WTC11 (cell line): ENCODE data around the gene REPIN1. TPM values are rescaled to one million over a fixed set of nuclear protein-coding genes. Genes with fewer than 3 reads are reported as not detected.

Experiments
- ATAC-seq: fragments of 200-7000 bp; cut with Tn5 transposase; 2 replicates; pipeline ENCODE4 v1.10.0; 2021; ENCODE audit warnings: mild to moderate bottlenecking, moderate library complexity
- CTCF ChIA-PET: fragments of 300-600 bp; sonication (Branson Sonifier 250); formaldehyde crosslinking; loops from one replicate; lab custom pipeline; 2021; ENCODE audit warnings: antibody characterized with exemption; lab: Charles Lee
- POLR2A ChIA-PET: fragments of 350-600 bp; sonication (Branson Sonifier 250); formaldehyde crosslinking; loops from one replicate; lab custom pipeline; 2021; ENCODE audit warnings: antibody characterized with exemption; lab: Charles Lee
- DNase-seq: peaks from one replicate; pipeline ENCODE4 v3.0.0; 2021; ENCODE audit warnings: low spot score
- H3K27ac Mint-ChIP-seq: 2 replicates; pipeline ENCODE4 v1.8.0; 2021; ENCODE audit warnings: mixed read lengths
- H3K27me3 Mint-ChIP-seq: 2 replicates; pipeline ENCODE4 v1.8.0; 2021; ENCODE audit warnings: low read depth, mild to moderate bottlenecking, moderate library complexity, mixed read lengths
- H3K36me3 Mint-ChIP-seq: 2 replicates; pipeline ENCODE4 v1.8.0; 2021; ENCODE audit warnings: mixed read lengths
- H3K4me1 Mint-ChIP-seq: 2 replicates; pipeline ENCODE4 v1.8.0; 2022; ENCODE audit warnings: mixed read lengths
- H3K4me3 Mint-ChIP-seq: 2 replicates; pipeline ENCODE4 v1.8.0; 2021; ENCODE audit warnings: mild to moderate bottlenecking, moderate library complexity, mixed read lengths
- H3K9me3 Mint-ChIP-seq: 2 replicates; pipeline ENCODE4 v1.8.0; 2021; ENCODE audit warnings: mixed read lengths
- ELF4 ChIP-seq: sonication (generic); formaldehyde crosslinking; IDR thresholded peaks from 2 replicates; pipeline ENCODE4 v1.8.1; 2022; ENCODE audit warnings: low read depth, mild to moderate bottlenecking, moderate library complexity, missing genetic modification reagents
- ESRRA ChIP-seq: sonication (generic); formaldehyde crosslinking; IDR thresholded peaks from 2 replicates; pipeline ENCODE4 v1.8.1; 2022; ENCODE audit warnings: mild to moderate bottlenecking, missing genetic modification reagents, borderline replicate concordance
- GABPB1 ChIP-seq: sonication (generic); formaldehyde crosslinking; IDR thresholded peaks from 2 replicates; pipeline ENCODE4 v1.8.1; 2023; ENCODE audit warnings: mild to moderate bottlenecking, missing genetic modification reagents
- HMGA2 ChIP-seq: fragments of 250-450 bp; sonication (Bioruptor Pico); IDR thresholded peaks from 2 replicates; pipeline ENCODE4 v1.4.0; 2021; ENCODE audit warnings: mild to moderate bottlenecking, moderate library complexity
- JUN ChIP-seq: sonication (generic); formaldehyde crosslinking; IDR thresholded peaks from 2 replicates; pipeline ENCODE4 v1.8.0; 2023; ENCODE audit warnings: mild to moderate bottlenecking, missing genetic modification reagents
- TCF7 ChIP-seq: sonication (generic); formaldehyde crosslinking; IDR thresholded peaks from 2 replicates; pipeline ENCODE4 v1.8.0; 2022; ENCODE audit warnings: mild to moderate bottlenecking, low read depth, missing genetic modification reagents, moderate library complexity
- TP53 ChIP-seq: sonication (generic); formaldehyde crosslinking; IDR thresholded peaks from 2 replicates; pipeline ENCODE4 v1.8.1; 2023; ENCODE audit warnings: mild to moderate bottlenecking, missing genetic modification reagents
- ZNF396 ChIP-seq: fragments of 250-450 bp; sonication (Bioruptor Pico); IDR thresholded peaks from 2 replicates; pipeline ENCODE4 v1.8.0; 2021; ENCODE audit warnings: mild to moderate bottlenecking, moderate library complexity, borderline replicate concordance
- ZNF671 ChIP-seq: fragments of 250-450 bp; sonication (Bioruptor Pico); IDR thresholded peaks from 2 replicates; pipeline ENCODE4 v1.8.0; 2021; ENCODE audit warnings: mild to moderate bottlenecking
- total RNA-seq: library from RNA; stranded (reverse); gene quantifications from 3 replicates; pipeline ENCODE4 v1.2.3, GENCODE V29; 2021
- TF ChIP-seq, protein P1 (sequence below): sonication (generic); formaldehyde crosslinking; IDR thresholded peaks from 2 replicates; pipeline ENCODE4 v1.8.0; 2022; ENCODE audit warnings: mild to moderate bottlenecking, missing genetic modification reagents
- TF ChIP-seq, protein P2 (sequence below): sonication (generic); formaldehyde crosslinking; IDR thresholded peaks from 2 replicates; pipeline ENCODE4 v1.8.0; 2023; ENCODE audit warnings: mild to moderate bottlenecking, missing genetic modification reagents
- TF ChIP-seq, protein P3 (sequence below): sonication (generic); formaldehyde crosslinking; IDR thresholded peaks from 2 replicates; pipeline ENCODE4 v1.8.1; 2023; ENCODE audit warnings: mild to moderate bottlenecking, missing genetic modification reagents, moderate library complexity
- TF ChIP-seq, protein P4 (sequence below): sonication (generic); formaldehyde crosslinking; IDR thresholded peaks from 2 replicates; pipeline ENCODE4 v1.8.1; 2023; ENCODE audit warnings: mild to moderate bottlenecking, moderate library complexity, missing genetic modification reagents
- TF ChIP-seq, protein P5 (sequence below): sonication (generic); formaldehyde crosslinking; IDR thresholded peaks from 2 replicates; pipeline ENCODE4 v1.8.0; 2022; ENCODE audit warnings: mild to moderate bottlenecking, missing genetic modification reagents
- TF ChIP-seq, protein P6 (sequence below): sonication (generic); formaldehyde crosslinking; IDR thresholded peaks from 2 replicates; pipeline ENCODE4 v1.8.1; 2022; ENCODE audit warnings: missing genetic modification reagents, borderline replicate concordance
- TF ChIP-seq, protein P7 (sequence below): sonication (generic); formaldehyde crosslinking; IDR thresholded peaks from 2 replicates; pipeline ENCODE4 v1.8.0; 2023; ENCODE audit warnings: missing genetic modification reagents

REPIN1 gene
- total RNA-seq, 1 experiment from 2014 or later, result 130 TPM

DNA sequence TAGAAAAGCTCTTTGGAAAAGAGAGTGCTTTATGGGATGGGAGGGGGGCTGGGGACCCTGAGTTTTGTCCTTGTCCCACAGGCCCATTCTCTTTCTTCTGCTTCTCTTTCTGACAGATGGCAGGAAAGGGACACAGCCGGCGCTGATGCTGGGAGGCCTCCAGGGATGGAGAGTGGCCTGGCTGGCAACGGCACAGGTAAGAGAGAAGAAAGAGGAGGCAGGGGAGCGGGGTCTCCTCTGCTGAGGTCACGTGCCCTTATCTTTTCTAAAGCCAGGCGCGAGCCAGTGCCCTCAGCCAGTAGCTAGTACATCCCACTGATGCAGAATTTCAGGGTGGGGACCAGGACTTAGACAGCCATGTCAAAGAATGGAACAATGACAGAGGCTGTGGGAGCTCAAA, 19.7 kb downstream of the REPIN1 start:
- H3K4me3 Mint-ChIP-seq, result no peak overlapping the region

DNA sequence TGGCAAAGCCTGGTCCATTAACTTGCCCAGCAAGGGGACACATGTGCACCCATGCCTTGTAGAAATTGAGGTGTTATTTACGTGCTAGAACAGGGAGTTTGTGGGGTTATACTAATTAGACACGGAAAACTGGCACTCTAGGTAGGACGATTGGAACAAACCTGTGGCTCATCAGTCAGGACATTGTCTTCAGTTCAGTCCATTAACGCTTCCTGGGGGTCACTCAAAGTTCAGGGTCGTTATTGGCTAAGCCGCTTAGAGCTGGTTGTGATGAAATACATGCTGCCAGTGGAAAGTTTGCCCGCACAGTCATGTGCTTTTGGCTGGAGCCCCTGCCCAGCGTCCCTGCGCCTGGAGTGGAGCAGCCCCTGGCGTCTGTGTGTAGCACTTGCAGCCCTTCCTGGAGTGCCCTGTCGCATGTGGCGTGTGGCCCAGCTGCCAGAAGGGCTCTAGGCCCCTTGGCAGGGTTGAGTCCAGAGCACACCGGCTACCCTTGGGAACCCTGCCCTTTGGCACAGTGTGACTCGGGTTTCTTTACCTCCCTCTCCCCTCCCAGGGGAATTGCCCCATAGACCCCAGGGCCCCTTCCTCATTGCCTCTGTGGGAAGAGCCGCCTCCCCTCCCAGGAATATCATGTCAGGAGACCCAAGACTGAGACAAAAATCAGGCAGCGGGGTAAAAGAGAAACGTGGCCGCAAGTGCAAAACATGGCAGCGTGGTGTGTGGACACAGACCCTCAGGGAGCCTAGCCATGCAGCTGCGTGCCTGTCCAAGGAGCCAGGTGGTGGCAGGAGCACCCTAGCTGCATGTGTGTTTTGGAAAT, 20.3 kb downstream of the REPIN1 start:
- Mint-ChIP-seq H3K4me1 (peaks cover 58% of the 10 kb centered on the region), H3K9me3 (peaks cover 4% of the 10 kb centered on the region; the same call in 1 of the 2 replicates), H3K27me3 (no peaks in the 10 kb centered on the region), H3K36me3 (peaks cover 42% of the 10 kb centered on the region), H3K27ac (peak overlapping the region; percentile 83; the same call in 1 of the 2 replicates), H3K4me3 (no peak overlapping the region)
- ChIA-PET CTCF (interaction anchor here (0.8 to 1.9 kb wide), 6 partner anchors 11 to 37 kb away, joined by 3 to 8 read pairs (median 4); partner anchors contain the start of gene REPIN1), POLR2A (no interaction called here)
- DNase-seq, result no peak
- TF ChIP-seq, protein P1, sequence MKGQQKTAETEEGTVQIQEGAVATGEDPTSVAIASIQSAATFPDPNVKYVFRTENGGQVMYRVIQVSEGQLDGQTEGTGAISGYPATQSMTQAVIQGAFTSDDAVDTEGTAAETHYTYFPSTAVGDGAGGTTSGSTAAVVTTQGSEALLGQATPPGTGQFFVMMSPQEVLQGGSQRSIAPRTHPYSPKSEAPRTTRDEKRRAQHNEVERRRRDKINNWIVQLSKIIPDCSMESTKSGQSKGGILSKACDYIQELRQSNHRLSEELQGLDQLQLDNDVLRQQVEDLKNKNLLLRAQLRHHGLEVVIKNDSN (CRISPR knock-in tag), result no peak
- TF ChIP-seq, protein P2, sequence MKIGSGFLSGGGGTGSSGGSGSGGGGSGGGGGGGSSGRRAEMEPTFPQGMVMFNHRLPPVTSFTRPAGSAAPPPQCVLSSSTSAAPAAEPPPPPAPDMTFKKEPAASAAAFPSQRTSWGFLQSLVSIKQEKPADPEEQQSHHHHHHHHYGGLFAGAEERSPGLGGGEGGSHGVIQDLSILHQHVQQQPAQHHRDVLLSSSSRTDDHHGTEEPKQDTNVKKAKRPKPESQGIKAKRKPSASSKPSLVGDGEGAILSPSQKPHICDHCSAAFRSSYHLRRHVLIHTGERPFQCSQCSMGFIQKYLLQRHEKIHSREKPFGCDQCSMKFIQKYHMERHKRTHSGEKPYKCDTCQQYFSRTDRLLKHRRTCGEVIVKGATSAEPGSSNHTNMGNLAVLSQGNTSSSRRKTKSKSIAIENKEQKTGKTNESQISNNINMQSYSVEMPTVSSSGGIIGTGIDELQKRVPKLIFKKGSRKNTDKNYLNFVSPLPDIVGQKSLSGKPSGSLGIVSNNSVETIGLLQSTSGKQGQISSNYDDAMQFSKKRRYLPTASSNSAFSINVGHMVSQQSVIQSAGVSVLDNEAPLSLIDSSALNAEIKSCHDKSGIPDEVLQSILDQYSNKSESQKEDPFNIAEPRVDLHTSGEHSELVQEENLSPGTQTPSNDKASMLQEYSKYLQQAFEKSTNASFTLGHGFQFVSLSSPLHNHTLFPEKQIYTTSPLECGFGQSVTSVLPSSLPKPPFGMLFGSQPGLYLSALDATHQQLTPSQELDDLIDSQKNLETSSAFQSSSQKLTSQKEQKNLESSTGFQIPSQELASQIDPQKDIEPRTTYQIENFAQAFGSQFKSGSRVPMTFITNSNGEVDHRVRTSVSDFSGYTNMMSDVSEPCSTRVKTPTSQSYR (CRISPR knock-in tag), result no peak
- peak; percentile 96 for TF ChIP-seq GABPB1 (CRISPR knock-in tag)
- TF ChIP-seq, protein P3, sequence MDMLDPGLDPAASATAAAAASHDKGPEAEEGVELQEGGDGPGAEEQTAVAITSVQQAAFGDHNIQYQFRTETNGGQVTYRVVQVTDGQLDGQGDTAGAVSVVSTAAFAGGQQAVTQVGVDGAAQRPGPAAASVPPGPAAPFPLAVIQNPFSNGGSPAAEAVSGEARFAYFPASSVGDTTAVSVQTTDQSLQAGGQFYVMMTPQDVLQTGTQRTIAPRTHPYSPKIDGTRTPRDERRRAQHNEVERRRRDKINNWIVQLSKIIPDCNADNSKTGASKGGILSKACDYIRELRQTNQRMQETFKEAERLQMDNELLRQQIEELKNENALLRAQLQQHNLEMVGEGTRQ (CRISPR knock-in tag), result 0 out of 2 replicates have a peak, but pooled peaks have one; percentile 14
- ATAC-seq, result peak; percentile 72

More for the DNA sequence above, 19.7 kb downstream of the REPIN1 start:
- POLR2A ChIA-PET, result no interaction called here
- Mint-ChIP-seq H3K4me1 (peaks cover 59% of the 10 kb centered on the region), H3K9me3 (peaks cover 4% of the 10 kb centered on the region; the same call in 1 of the 2 replicates), H3K27me3 (no peaks in the 10 kb centered on the region)
- no peak for DNase-seq
- TF ChIP-seq GABPB1 (CRISPR knock-in tag), result no peak
- TF ChIP-seq, protein P3 (CRISPR knock-in tag), result 0 out of 2 replicates have a peak, but pooled peaks have one; percentile 9
- TF ChIP-seq, all 79 proteins: peak for 1
- CTCF ChIA-PET, result interaction anchor here (1.1 to 1.9 kb wide), 5 partner anchors 11 to 33 kb away, joined by 3 to 8 read pairs (median 6); partner anchors contain the start of gene REPIN1
- ATAC-seq, result no peak
- H3K27ac Mint-ChIP-seq, result peak overlapping the region; percentile 83; the same call in 1 of the 2 replicates
- H3K36me3 Mint-ChIP-seq, result peaks cover 42% of the 10 kb centered on the region

DNA sequence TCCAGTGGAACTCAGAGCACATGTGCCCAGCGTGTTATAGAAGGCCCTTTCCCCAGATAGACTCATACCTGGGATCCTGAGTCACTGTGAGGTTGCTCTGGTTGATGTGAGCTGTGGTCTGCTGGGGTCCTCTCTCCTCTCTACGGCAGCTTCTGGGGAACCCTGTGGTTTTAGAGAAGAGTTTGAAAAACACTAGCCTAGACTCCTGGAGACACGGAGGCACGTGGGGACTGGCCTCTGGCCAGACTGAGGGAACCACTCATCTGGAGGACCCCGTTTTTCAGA, 20.9 kb downstream of the REPIN1 start:
- no peak for DNase-seq
- ChIA-PET POLR2A (no interaction called here), CTCF (interaction anchor here (0.8 to 1.9 kb wide), 5 partner anchors 10 to 38 kb away, joined by 3 to 8 read pairs (median 6); partner anchors contain the start of gene REPIN1)
- Mint-ChIP-seq H3K36me3 (peaks cover 42% of the 10 kb centered on the region), H3K4me1 (peaks cover 58% of the 10 kb centered on the region), H3K9me3 (peaks cover 4% of the 10 kb centered on the region; the same call in 1 of the 2 replicates), H3K27ac (no peak overlapping the region), H3K27me3 (no peaks in the 10 kb centered on the region), H3K4me3 (no peak overlapping the region)
- no peak for ATAC-seq
- TF ChIP-seq ESRRA (CRISPR knock-in tag) (no peak), ZNF671 (CRISPR knock-in tag) (no peak), TCF7 (CRISPR knock-in tag) (no peak), JUN (CRISPR knock-in tag) (no peak), ZNF396 (CRISPR knock-in tag) (no peak), ELF4 (CRISPR knock-in tag) (no peak), HMGA2 (no peak), TP53 (CRISPR knock-in tag) (no peak)
- TF ChIP-seq, protein P4, sequence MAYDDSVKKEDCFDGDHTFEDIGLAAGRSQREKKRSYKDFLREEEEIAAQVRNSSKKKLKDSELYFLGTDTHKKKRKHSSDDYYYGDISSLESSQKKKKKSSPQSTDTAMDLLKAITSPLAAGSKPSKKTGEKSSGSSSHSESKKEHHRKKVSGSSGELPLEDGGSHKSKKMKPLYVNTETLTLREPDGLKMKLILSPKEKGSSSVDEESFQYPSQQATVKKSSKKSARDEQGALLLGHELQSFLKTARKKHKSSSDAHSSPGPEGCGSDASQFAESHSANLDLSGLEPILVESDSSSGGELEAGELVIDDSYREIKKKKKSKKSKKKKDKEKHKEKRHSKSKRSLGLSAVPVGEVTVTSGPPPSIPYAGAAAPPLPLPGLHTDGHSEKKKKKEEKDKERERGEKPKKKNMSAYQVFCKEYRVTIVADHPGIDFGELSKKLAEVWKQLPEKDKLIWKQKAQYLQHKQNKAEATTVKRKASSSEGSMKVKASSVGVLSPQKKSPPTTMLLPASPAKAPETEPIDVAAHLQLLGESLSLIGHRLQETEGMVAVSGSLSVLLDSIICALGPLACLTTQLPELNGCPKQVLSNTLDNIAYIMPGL (CRISPR knock-in tag), result no peak
- TF ChIP-seq, protein P5, sequence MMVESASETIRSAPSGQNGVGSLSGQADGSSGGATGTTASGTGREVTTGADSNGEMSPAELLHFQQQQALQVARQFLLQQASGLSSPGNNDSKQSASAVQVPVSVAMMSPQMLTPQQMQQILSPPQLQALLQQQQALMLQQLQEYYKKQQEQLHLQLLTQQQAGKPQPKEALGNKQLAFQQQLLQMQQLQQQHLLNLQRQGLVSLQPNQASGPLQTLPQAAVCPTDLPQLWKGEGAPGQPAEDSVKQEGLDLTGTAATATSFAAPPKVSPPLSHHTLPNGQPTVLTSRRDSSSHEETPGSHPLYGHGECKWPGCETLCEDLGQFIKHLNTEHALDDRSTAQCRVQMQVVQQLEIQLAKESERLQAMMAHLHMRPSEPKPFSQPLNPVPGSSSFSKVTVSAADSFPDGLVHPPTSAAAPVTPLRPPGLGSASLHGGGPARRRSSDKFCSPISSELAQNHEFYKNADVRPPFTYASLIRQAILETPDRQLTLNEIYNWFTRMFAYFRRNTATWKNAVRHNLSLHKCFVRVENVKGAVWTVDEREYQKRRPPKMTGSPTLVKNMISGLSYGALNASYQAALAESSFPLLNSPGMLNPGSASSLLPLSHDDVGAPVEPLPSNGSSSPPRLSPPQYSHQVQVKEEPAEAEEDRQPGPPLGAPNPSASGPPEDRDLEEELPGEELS, result no peak
- TF ChIP-seq, protein P6, sequence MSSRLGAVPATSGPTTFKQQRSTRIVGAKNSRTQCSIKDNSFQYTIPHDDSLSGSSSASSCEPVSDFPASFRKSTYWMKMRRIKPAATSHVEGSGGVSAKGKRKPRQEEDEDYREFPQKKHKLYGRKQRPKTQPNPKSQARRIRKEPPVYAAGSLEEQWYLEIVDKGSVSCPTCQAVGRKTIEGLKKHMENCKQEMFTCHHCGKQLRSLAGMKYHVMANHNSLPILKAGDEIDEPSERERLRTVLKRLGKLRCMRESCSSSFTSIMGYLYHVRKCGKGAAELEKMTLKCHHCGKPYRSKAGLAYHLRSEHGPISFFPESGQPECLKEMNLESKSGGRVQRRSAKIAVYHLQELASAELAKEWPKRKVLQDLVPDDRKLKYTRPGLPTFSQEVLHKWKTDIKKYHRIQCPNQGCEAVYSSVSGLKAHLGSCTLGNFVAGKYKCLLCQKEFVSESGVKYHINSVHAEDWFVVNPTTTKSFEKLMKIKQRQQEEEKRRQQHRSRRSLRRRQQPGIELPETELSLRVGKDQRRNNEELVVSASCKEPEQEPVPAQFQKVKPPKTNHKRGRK (CRISPR knock-in tag), result no peak
- TF ChIP-seq, protein P7, sequence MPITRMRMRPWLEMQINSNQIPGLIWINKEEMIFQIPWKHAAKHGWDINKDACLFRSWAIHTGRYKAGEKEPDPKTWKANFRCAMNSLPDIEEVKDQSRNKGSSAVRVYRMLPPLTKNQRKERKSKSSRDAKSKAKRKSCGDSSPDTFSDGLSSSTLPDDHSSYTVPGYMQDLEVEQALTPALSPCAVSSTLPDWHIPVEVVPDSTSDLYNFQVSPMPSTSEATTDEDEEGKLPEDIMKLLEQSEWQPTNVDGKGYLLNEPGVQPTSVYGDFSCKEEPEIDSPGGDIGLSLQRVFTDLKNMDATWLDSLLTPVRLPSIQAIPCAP (CRISPR knock-in tag), result no peak
